GM21825 (cell line): ENCODE data around the gene CDH5.

Experiments used
- ATAC-seq: cut with Tn5 transposase; IDR thresholded peaks from one replicate; pipeline ENCODE4 v1.9.1; 2021; ENCODE audit warnings: mild to moderate bottlenecking, moderate library complexity; ENCODE audit not compliant: unreplicated experiment

Gene CDH5

DNA sequence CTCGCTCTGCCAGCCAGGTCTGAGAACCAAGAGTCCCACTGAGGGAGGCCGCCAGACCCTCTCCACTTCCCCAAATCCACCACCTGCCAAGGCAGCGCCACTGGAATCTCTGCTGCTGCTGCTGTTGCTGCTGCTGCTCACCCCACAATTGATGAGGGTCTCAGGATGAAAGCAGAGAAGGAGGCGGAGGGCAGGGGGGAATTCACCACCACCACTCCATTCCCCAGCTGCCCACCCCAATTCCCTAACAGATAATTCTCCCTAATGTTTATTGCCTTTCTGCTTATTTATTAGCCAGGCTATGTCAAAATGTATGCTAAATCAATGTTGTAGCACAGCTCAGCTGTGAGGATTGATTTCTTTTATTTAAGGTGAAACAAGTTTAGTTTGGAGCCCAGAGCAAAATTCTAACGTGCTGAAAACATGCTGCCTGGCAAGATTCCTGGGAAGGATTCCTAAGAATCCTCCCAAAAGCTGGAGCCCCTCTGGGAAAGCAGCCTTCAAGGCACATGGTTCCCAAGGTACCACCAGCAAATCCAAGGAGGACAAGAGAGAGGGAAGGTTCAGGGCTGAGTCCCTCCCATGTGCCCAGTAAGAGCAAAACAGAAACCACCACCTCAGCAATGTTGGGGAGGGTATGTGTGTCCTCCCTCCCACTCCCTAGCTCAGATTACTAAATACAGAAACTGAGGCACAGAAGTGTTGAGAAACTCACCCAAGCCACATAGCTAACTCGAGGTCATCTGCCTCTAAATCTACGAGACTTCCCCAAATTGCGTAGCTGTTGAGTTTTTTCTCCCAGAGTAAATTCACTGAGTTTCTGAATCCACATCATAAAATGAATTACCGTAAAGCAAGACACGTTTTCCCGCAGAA, 12.2 kb upstream of the CDH5 start:
- ATAC-seq: no peak

DNA sequence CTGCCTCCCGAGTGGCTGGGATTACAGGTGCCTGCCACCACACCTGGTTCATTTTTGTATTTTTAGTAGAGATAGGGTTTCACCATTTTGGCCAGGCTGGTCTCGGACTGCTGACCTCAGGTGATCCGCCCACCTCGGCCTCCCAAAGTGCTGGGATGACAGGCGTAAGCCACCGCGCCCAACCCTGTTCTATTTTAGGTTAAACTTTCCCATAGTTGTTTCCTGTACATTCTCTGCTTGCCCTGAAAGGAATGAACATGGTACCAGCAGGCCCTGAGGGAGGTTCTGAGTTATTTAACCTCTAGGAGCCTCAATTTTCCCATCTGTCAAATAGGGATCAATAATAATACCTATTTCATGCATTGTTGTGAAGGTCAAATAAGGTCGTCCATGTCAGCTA, 11.0 kb upstream of the CDH5 start:
- ATAC-seq: no peak

DNA sequence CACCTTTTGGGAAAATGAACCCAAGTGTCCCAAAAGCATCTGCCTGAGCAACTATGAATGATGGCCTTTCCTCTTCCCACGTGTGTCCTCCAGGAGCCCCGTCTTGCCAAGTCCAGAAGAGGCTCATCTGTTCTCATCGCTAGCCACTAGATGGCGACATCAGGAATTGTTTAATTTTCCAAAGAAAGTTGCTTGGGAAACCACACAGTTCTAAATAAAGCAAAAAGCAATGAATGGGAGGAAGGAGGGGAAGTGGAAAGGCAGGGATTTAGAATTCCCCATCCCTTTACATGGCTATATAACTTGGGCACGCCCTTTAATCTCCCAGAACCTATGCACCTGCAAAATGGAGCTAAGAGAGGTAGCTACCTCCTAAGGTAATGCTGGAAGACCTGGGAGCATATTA, 9.0 kb upstream of the CDH5 start:
- ATAC-seq: no peak

DNA sequence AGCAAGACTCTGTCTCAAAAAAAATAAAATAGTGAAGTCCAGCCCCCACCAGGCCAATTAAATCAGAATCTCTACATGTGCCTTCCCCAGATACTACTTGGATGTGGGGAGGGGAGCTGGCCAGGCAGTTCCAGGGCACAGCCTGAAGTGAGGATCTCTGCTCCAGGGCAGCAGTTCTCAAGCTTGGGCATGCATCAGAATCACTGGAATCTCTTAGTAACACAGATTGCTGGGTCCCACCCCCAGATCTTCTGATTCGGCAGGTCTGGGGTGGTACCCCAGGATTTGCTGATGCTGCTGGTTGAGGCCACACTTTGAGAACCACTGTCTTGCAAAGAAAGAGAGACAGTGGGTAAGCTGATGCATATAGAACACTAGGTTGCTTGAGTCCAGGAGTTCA, 8.3 kb upstream of the CDH5 start:
- ATAC-seq: no peak

DNA sequence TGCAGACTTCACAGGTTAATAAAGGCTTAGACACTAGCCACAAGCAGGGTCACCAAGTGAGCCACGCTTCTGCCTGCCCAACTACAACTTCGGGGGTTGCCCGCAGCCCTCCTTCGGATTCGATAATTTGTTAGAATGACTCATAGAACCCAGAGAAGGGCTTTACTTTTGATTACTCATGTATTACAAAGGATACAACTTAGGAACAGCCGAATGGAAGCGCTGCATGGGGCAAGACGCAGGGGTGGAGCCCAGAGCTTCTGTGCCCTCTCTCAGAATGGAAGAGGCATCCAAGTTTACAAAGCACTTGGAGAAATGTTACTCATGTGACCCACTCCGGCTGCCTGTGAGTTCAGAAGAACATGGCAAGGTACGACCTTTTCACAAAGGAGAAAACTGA, 7.5 kb upstream of the CDH5 start:
- no peak for ATAC-seq

DNA sequence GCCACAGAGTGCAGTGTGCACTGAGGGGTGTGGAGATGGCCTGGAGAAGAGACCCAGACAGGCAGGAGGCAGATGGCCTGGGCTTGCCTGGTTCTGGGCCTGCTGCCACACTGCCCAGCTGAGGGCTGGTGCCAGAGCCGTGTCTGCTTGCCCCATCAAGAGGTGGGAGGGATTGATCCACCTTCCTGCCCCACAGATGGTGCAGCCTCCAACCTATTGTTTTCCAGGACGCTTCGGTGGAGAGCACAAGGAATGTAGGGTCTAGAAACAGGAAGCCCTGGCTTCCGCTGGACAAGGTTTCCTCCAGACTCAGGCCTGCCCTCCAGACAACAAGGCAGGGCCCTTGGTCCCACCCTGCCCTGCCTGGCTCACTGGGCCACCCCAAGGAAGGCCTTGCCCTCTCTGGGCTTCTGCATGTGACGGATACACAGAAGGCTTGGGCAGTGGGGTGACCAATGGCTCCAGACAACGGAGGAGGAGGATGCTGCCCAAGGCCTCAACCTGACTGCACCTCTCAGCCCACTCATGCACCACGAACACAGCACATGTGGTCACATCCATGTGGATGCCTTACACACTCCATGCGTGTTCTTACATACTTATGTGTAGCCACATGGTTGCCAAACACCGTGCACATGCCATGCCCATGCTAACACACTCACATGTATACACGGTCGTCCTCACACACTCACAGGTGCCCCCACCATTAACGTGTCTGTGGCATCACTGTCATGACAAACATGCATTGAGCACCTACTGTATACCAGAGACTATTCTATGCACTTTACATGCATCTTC, 6.5 kb upstream of the CDH5 start:
- ATAC-seq: no peak

DNA sequence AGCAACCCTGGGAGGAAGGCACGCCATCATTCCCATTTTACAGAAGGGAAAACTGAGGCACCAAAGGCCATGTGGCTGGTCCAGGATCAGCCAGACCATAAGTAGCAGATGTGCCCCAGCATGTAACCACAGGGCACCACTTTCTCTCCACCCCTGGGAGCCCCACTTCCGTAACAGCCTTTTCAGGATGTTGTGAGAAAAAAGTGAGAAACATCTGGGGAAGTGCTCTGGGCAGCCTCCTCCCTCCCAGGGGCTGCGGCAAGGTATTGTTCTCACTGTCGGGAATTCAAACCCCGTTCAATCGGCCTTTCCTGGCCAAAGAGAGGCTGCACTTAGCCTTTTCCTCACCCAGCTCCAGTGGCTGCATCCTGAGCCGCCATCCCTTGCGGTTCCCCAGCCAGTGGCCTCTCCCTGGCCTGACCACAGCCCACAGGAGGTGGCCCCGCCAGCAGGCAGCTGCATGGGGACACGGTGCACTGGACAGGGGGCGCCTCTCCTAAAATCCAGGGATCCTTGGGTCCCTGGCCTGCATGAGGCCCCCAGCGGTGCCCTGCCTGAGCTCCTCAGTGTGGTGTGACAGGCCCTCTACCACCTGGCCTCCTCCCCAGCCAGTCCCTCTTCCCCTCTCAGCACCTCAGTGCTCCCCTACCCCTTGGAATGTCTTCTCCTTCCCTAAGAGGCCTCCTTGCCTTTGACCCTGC, 5.7 kb upstream of the CDH5 start:
- no peak for ATAC-seq

DNA sequence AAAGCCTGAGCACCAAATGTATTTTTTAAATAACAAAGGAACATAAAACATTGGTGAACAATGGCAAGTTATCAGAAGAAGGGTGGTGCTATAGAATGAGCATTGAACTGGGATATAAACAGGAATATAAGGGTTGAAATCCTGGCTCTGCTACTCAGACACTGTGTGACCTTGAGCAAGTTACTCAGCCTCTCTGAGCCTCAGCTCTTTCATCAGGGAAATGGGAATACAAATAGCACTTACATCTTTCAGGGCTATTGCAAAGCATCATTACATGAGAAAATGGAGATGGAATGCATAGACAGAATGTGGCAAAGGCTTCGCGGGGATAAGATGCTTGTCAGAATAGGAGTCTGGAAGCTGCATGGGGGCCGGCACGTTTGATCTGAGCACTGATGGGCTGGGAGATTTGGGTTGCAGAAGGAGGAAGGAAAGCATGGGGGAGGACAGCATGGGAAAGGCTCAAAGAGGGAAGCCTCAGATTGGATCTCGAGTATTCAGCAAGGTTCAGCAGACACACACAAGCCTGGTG, 4.8 kb upstream of the CDH5 start:
- ATAC-seq: no peak

DNA sequence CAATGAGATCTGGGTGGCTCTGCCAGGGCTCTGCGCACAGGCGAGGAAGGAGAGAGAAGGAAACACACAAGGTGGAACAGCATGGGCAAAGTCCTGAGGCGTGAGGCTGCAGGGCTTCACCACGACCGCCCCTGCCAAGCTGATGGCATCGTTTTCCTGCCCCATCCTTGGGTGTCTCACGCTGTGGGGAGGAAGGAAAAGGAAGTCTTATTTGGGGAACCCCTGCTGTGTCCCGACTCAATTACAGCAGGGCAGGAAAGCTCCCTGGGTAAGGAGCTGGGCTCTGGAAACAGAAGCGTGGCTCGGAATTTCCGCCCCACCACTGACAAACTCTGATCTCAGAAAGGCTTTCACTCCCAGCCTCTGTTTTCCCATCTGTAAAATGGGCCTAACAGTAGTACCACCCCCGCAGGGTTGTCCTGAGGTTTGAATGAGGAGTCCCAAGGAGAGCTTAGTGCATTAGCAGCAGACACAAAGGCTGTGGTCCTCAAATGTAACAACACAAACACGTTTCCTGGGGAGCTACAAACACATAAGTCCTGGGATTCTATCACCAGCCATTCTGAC, 3.2 kb upstream of the CDH5 start:
- no peak for ATAC-seq

DNA sequence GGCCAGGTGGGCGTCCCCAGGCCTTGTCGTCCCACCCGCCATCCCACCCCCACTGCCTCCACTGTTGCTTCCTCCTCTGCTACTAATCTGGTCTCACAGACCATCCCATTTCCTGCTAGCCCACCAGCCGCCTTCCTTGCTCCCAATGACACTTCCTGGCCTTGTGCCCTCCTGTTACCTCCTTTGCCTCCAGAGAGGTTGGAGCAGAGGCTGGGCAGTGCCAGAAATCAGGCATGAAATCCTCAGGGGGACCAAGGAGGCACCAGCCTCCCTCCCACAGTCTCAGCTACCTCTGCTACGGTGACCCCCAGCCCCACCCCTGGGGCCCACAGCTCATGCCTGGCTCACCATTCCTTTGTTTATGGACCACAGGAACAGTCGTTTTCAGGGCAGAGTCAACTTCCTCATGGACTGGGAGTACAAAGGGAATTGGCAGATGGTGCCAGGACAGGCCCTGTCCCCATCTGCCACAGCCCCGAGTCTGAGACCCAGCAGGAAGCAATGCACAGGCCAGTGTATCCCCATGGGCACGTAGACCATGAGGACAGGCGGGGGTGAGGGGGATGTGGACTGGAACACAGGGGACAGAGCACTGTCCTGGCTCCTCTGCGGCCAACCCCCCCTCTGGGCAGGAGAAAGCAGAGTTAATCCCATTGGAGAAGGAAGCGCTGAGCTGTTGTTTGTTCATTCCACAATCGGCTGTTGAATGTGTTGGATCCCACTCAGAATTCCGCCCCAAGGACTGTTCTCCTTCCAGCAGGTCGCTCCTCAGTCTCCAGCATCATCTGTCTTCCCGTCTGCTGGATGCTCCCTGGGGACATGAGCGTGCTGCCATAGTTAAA, 2.2 kb upstream of the CDH5 start:
- ATAC-seq: no peak

DNA sequence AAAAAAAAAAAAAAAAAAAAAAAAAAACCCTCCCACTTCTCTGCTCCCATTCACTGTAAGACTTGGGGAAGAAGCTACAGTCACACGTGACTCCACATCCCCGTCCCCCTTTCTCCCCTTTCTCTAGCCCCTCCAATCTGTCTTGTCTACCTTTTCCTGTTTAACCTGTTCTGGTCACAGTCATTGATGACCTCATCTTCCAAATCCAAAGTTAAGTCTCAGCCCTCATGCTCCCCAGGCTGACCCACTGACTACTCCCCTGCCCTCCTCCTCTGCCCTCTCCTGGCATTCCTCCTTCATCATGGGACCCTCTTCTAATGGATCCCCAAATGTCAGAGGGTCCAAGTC, 1.6 kb upstream of the CDH5 start:
- no peak for ATAC-seq

DNA sequence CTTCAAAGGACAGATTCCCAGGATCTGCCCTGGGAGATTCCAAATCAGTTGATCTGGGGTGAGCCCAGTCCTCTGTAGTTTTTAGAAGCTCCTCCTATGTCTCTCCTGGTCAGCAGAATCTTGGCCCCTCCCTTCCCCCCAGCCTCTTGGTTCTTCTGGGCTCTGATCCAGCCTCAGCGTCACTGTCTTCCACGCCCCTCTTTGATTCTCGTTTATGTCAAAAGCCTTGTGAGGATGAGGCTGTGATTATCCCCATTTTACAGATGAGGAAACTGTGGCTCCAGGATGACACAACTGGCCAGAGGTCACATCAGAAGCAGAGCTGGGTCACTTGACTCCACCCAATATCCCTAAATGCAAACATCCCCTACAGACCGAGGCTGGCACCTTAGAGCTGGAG, 840 bp upstream of the CDH5 start:
- no peak for ATAC-seq

DNA sequence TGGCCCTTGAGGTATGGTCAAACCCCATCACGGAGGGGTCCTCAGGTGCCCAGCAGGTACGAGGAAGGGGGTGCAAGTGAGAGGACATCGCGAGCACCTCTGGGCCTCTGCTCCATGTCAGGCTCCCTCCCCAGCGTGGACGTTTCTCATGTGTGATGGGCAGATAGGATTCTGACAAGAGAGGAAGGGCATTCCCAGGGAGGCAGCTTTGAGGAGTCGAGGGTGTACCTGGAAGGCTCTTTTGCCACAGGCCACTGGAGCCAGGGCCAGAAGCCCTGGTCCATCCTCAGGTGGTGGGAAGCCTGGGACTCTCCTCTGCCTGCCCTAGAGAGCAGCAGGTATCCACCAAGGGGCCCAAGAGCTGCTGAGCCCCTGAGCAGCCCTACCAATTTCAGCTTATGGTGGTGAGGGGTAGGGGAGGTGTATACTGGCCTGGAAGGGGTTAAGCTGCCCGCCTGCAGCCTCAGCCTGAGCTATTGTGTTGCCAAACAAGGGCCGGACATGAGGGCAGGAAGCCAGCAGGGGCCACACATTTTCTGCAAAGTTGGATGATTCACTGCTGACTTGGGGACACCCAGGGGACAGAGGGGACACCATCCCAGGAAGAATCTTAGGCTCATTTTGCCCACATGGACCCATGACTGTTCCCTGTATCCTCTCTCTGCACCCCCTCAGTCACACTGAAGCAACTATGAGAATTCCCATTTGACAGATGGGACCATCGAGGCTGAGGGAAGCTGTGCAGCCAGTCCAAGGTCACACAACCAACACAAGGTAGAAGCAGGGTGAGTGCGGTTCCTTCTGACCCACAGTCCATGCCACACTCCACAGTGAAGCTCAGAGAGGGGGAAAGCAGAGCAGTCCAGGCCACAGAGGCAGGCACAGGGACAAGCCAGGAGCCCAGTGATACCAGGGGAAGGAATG, 1.7 kb downstream of the CDH5 start:
- no peak for ATAC-seq

DNA sequence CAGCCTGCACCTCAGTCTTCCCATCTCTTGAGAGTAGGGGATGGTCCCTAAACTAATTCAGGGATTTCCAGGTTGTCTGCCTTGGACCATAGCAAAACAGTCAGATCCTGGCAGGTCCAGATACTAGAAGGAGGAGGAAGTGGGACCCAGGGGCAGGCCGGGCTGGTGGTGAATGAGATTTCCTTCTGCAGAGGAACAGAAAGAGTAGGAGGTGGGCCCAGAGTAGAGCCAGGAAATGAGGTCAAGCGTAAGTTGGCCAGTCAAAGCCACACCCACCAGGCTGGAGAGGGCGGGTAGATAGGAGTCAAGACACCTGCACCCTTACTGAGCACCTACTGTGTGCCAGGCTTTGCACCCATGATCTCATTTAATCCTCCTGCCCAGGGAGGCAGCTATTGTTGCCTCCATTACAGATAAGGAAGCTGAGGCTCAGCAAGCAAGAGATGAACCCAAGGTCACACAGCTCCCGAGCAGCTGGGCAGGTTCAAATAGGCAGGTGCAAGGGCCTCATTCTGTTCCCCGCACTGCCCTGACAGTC, 2.6 kb downstream of the CDH5 start:
- no peak for ATAC-seq

DNA sequence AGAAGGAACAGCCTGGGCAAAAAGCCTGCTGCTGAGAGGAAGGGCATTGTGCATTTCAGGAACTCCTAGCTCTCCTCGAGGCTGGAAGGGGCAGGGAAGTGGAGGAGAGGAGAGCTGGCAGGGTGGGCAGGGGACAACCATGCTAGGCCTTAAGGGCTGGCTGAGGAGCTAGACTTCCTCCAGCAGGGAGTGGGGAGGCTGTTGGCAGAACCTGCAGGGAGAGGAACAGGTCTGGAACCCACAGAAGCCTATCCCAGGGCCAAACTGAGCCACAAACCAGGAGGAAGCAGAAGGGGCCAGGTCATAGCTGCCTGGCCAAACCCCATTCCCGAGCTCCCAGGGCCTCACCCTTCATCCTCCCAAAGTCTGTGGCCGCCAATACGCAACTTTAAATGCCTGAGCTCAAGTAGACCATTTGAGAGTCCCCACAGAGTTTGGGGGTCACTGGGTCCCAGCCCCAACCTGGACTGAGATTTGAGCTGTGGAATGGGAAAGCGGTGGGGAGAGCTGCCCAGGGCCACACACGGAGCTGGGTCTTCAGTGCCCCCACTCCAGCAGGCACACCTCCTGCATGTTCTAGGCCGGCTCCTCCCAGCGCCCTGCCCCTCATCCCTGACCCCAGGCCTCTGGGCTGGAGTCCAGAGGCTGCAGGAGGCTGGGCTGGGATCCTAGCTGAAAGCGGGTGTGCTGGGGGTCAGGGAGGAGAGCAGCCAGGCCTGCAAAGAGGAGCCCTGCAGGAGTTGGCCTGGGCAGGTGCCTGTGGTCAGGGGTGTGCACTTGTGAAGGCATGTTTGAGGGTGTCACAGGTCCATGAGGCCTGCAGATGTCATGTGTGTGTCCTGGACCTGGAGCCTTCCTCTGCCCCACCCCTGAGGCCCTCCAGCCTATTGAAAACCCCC, 4.5 kb downstream of the CDH5 start:
- no peak for ATAC-seq

DNA sequence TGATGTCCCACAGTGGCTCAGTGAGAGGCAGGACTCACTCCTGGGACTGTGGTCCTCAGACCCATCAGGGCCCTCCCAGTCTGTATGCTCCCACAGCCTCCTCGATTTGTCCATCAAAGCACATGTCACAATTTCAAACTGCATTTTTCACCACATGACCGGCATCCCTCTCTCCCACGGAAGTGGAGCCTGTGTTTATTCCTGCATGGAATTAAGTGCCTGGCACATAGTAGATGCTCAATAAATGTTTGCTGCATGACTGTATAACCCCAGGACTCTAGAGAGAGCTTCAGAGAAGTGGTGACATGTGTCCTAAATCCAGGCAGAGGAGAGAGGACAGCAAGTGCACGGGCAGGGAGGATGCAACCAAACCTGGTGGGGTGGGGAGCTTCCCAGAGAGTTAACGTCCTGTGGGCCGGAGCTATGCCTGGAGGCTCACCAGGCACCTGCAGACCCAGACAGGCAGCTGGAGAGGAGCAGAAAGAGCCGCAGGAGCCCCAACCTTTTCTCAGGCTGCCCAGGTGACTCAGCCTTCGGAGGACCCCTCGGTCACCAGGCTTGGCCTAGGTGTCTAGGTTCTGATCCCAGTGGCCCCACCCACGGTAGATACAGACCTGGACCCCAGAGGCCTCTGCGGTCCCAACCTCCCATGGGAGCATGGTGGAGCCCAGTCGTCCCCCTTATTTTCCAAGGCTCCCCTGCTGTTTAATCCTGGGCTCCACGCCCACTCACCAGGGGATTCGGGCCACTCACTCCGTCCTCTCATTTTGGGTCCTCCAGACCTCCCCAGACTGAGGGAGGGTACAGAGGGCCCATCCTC, 5.8 kb downstream of the CDH5 start:
- no peak for ATAC-seq

DNA sequence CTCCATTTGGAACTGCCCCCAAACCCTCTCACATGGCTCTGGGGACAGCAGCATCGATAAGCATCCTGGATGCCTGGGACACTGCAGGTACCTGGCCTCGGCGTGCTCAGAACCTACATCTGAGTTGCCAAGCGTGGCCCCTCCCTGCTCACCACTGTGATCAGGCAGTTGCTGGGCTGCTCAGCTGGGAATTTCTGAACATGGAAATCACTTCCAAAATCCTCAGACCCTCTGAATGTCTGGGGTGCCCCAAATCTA, 6.3 kb downstream of the CDH5 start:
- ATAC-seq: no peak
